HG02938 (cell line): ENCODE measurements around the gene NLGN1.

Source experiments
- ATAC-seq: cut with Tn5 transposase; IDR thresholded peaks from one replicate; pipeline ENCODE4 v1.9.1; 2021; ENCODE audit warnings: mild to moderate bottlenecking, moderate library complexity; ENCODE audit not compliant: unreplicated experiment

NLGN1 gene

GRCh38 chr3:174303907-174304560 is 906.5 kb downstream of the NLGN1 start:
- no peak for ATAC-seq

GRCh38 chr3:174308736-174309135 is 911.2 kb downstream of the NLGN1 start:
- no peak for ATAC-seq

DNA sequence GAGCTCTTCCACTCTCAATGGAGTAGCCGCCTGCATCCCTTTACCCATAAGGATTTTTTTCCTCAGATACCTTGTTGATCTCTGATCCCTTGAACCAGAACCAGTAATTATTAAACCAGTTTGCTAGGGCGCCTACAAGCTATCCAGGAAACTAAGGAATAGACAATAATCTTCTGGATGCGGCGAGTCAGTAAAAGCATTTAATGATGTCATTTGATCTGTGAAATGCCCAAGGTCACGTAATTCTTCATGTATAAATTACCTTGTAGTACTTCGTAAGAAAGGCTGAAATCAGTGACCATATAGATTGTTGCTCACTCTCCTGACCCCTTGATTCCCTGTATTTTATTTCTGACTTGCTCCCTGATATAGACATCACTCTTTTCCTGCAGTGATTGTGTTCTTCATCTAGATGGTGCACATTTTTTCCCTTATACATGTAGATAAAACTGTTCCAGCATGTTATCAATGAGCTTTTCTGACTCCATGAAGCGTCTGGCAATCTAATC is 913.0 kb downstream of the NLGN1 start:
- no peak for ATAC-seq

- ATAC-seq = no peak
Observed at GRCh38 chr3:174315225-174315624, 917.7 kb downstream of the NLGN1 start.

DNA sequence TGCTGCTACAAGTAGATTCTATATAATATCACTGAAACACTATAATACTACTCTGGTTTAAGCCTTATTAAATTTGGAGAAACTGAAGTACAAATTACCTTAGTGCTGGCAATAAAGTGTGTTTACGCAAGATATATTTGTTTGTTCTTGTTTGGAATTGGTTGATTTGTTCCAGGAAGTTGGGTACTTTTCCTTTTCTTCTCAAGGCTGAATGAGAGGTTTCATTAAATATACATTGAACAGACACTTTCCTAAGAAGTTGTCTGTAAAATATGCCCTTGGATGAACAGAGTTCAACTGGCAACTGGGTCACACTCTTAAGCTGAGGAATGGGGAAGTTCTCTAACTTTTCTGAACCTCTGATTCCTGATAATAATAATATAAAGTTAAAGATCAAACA is 919.5 kb downstream of the NLGN1 start:
- no peak for ATAC-seq

DNA sequence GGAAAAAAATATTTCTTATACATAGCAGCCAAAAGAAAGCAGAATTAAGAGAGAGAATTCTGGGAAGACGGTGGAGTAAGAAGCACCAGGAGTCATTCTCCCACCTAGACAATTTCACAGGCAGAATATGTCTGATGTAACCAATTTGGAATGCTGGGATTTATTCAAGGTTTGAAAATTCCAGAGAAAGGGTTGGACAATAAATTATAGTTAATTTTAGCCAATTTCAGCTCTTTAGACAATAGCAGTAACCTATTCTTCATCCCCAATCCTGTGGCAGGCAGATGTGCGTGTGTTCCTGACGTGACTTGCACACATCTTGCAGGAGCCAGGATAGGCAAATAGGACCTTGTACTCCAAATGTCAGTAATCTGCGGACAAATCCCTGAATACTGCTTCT is 920.6 kb downstream of the NLGN1 start:
- no peak for ATAC-seq

DNA sequence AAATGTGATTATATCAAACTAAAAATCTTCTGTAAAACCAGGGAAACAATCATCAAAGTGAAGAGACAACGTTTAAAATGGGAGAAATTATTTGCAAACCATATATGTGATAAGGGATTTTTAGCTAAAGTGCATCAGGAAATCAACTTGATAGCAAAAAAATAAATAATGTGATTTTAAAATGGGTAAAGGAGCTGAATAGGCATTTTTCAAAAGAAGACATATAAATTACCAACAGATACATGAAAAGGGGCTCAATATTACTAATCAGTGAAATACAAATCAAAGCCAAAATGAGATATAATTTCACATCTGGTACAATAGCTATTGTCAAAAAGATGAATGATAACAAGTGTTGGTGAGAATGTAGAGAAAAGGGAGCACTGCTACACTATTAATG is 924.0 kb downstream of the NLGN1 start:
- no peak for ATAC-seq

DNA sequence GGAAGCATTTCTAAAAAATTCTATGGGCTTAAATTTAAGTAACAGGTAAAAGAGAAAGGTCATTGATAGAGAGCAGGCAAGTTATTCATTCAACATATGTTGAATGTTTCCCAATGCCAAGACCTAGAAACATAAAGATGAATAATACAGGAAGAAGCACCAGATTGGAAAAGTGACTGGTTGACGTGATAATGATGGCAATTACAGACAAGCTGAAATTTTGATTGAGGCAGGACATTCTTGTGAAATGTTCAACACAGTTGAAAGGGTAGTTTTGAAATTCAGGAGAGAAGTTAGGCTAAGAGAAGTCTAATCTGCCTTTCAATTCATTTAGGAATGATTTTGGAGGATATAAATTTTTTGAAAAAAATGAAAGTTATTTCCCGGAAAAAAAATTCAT is 925.2 kb downstream of the NLGN1 start:
- ATAC-seq = no peak

DNA sequence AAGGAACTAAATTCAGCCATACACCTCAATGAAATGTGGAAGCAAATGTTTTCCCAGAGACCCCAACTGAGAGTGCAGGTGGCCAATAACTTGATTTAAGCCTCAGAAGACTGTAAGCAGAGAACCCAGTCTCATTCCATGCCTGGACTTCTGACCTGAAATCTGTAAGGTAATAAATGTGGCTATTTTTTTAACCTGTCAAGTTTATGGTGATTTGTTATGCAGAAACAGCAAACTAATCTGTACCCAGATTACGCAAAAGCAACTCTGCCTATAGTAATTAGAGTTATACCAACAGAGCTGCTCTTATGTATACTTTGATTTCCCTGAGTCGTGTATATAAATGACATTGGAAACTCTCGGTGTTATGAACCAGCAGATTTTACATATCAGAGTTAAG is 927.6 kb downstream of the NLGN1 start:
- no peak for ATAC-seq

- no peak for ATAC-seq
Observed at GRCh38 chr3:174325834-174326700, 928.5 kb downstream of the NLGN1 start.

DNA sequence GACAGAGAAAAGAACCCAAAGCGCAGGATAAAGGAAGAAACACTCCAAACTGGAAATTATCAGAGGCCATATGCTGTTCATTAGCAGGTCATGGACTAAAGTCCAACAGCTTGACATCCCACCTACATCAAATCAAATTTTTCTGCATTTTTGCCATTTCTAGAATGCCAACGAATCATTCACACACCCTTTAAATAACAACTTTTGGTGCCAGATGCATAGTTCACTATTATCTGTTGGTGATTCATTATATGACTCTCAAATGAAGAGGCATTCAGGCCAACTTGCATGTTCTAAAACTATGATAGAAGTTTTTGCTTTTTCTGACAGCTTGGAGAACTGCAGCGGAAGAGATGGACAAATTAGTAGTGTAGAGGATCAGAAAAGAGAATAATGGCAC is 931.8 kb downstream of the NLGN1 start:
- ATAC-seq = no peak

GRCh38 chr3:174330303-174330702 is 932.8 kb downstream of the NLGN1 start:
- no peak for ATAC-seq

GRCh38 chr3:174331095-174331800 is 933.7 kb downstream of the NLGN1 start:
- ATAC-seq = no peak

DNA sequence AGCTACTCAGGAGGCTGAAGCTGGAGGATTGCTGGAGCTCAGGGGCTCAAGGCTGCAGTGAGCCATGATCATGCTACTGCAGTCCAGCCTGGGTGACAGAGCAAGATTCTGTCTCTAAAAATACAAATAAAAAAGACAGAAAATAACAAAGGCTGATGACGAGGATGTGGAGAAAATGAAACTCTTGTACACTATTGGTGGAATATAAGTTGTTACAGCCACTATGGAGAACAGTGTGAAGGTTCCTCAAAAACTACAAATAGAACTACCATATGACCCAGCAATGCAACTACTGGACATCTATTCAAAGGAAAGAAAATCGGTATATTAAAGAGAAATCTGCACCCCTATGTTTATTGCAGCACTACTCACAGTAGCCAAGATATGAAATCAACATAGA is 934.8 kb downstream of the NLGN1 start:
- no peak for ATAC-seq

- ATAC-seq = no peak
Observed at GRCh38 chr3:174333640-174334039, 936.1 kb downstream of the NLGN1 start.

GRCh38 chr3:174334111-174334510 is 936.6 kb downstream of the NLGN1 start:
- no peak for ATAC-seq

DNA sequence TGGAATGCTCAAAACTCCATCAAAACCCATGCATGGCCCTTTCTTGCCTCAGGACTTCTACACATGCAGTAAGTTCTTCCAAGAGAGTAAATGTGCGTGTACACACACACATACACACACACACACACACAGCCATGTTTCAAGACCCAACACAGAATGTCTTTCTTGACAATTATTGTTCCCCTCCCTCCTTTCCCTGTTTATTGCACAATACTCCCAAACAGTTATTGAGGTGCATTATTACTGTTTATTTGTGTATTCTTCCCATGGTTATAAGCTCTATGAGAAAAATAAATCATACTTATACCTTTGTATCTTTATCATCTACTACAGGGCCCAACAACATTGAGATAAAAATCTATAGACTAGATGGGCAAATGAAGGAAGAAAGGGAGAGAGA is 937.8 kb downstream of the NLGN1 start:
- no peak for ATAC-seq

- ATAC-seq = no peak
Observed at GRCh38 chr3:174335910-174336309, 938.4 kb downstream of the NLGN1 start.
